ENCODE data around the gene SDF4. TPM values are rescaled to one million over a fixed set of nuclear protein-coding genes. Genes with fewer than 3 reads are reported as not detected.
A peak's percentile ranks its signal among the peaks of the same experiment; 100 is the strongest.

SDF4 gene
- total RNA-seq, 3 donors from 2014 or later: 58.0 to 111 (median 79.3) TPM

GRCh38 chr1:1235016-1235744, 3.4 kb upstream of the SDF4 start:
- no peaks in the 10 kb centered on the region for H3K9me3 ChIP-seq
- no peak overlapping the region for H3K4me3 ChIP-seq
- H3K27ac ChIP-seq: no peak overlapping the region
- peaks cover 7 to 17% of the 10 kb centered on the region in 2 donors for H3K27me3 ChIP-seq
- intact Hi-C loops (cut with DNase I; ENCODE audit: low total_unique reads): loop anchor here (10.0 kb wide), 1 partner anchor 110 kb away; no protein-coding TSS in a partner anchor
- TF ChIP-seq POLR2AphosphoS5 (IDR thresholded peaks at IDR 0.05) (no peak), POLR2A (IDR thresholded peaks at IDR 0.05) (no peak), CTCF (IDR thresholded peaks at IDR 0.05) (no peak)
- no peaks in the 10 kb centered on the region for H3K36me3 ChIP-seq
- DNase-seq (ENCODE audit: low spot score in 2 of 2): no peak
- peaks cover 11 to 22% of the 10 kb centered on the region in 2 donors for H3K4me1 ChIP-seq

GRCh38 chr1:1234180-1234808, 2.5 kb upstream of the SDF4 start:
- intact Hi-C loops (cut with DNase I; ENCODE audit: low total_unique reads): loop anchor here (10.0 kb wide), 1 partner anchor 109 kb away; no protein-coding TSS in a partner anchor
- Histone ChIP-seq H3K4me3 (no peak overlapping the region), H3K27ac (no peak overlapping the region), H3K4me1 (peaks cover 11 to 26% of the 10 kb centered on the region in 2 donors), H3K27me3 (peaks cover 4 to 8% of the 10 kb centered on the region in 2 donors), H3K9me3 (no peaks in the 10 kb centered on the region), H3K36me3 (no peaks in the 10 kb centered on the region)
- DNase-seq (ENCODE audit: low spot score in 2 of 2): no peak
- TF ChIP-seq POLR2A (IDR thresholded peaks at IDR 0.05): no peak
- no peak for TF ChIP-seq CTCF (IDR thresholded peaks at IDR 0.05)
- TF ChIP-seq POLR2AphosphoS5 (IDR thresholded peaks at IDR 0.05): no peak

GRCh38 chr1:1233567-1233892, 1.7 kb upstream of the SDF4 start:
- peaks cover 11 to 26% of the 10 kb centered on the region in 2 donors for H3K4me1 ChIP-seq
- H3K4me3 ChIP-seq: no peak overlapping the region
- peaks cover 0 to 3% of the 10 kb centered on the region in 2 donors for H3K27me3 ChIP-seq
- no peak for TF ChIP-seq POLR2A (IDR thresholded peaks at IDR 0.05)
- TF ChIP-seq POLR2AphosphoS5 (IDR thresholded peaks at IDR 0.05): no peak
- no peak for TF ChIP-seq CTCF (IDR thresholded peaks at IDR 0.05)
- H3K9me3 ChIP-seq: no peaks in the 10 kb centered on the region
- no peak for DNase-seq (ENCODE audit: low spot score in 2 of 2)
- intact Hi-C loops (cut with DNase I; ENCODE audit: low total_unique reads): loop anchor here (10.0 kb wide), 1 partner anchor 109 kb away; no protein-coding TSS in a partner anchor
- H3K27ac ChIP-seq: no peak overlapping the region
- H3K36me3 ChIP-seq: peaks cover 2% of the 10 kb centered on the region

- intact Hi-C loops (cut with DNase I; ENCODE audit: low total_unique reads): loop anchor here (10.0 kb wide), 1 partner anchor 108 kb away; no protein-coding TSS in a partner anchor
- Histone ChIP-seq H3K9me3 (no peaks in the 10 kb centered on the region), H3K27me3 (no peaks in the 10 kb centered on the region), H3K4me1 (peaks cover 11 to 26% of the 10 kb centered on the region in 2 donors), H3K4me3 (peak overlapping the region; percentile 28 to 98 (median 88)), H3K36me3 (peaks cover 7% of the 10 kb centered on the region), H3K27ac (peak overlapping the region in 1 of 2 donors; percentile 80)
- TF ChIP-seq POLR2AphosphoS5 (IDR thresholded peaks at IDR 0.05) (no peak), POLR2A (IDR thresholded peaks at IDR 0.05) (no peak), CTCF (IDR thresholded peaks at IDR 0.05) (no peak)
- DNase-seq (ENCODE audit: low spot score in 2 of 2): no peak
These were observed 1.2 kb upstream of the SDF4 start for GRCh38 chr1:1232796-1233566.
